HG02852 (cell line): Measurements from ENCODE around the gene SDK1.

ENCODE experiments used
- ATAC-seq: cut with Tn5 transposase; IDR thresholded peaks from one replicate; pipeline ENCODE4 v1.9.1; 2021; ENCODE audit warnings: mild to moderate bottlenecking, moderate library complexity; ENCODE audit not compliant: unreplicated experiment

Gene SDK1

DNA sequence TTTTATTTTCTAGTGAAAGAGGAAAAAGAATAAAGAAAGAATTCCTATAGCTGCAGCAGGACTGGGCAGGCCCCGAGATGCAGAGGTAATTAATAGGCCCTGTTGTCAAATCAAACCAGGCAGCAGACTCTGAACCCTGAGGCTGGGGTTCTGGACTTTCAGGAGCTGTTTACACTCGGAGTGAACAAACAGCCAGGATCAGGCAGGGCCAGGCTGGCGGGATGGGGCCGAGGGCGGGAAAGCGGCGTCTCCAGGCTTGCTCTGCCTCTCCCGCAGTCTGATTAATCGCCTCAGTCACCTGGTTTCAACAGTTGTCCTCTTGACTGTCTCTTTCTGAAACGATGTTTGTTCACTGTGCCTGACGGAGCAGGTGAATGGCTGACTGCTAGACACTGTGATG is 705.6 kb downstream of the SDK1 start:
- ATAC-seq: no peak

DNA sequence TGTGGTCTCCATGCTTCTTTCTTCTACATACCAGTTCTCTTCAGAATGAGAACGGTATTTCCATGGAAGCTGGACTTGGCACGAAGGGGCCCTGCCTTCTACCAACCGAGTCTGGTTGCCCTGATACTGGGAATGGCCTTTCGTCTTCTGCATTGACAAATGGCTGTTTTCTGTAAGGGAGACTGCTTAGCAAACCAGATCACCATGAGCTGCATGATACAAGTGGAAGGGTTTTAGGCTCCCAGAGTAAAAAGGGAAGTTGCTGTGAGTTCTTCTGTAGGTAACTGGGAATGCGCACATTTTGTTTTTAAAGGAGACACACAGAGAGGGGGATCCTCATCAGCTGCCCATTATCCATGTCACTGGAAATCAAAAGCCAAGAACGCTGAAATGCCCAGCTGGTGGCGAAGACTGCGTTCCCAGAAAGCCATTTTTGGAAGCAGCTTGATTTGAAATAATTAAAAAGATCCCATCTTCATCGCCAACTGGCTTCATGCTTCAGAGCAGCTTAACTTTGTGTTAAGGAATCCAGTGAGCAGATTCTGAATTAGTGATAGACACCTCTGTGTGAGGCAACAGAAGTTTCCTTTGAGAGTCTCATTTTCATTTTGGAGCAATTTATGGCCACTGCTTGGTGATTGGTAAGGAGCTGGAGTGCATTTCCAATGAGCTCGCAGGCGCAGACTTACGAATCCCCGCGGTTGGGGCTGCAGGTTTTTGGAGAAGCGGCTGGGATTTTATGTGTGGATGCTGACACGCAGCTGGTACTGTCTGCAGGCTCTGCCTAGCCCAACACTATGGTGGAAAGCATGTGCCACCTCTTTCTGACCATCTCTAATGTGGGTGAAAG is 708.4 kb downstream of the SDK1 start:
- ATAC-seq: no peak

DNA sequence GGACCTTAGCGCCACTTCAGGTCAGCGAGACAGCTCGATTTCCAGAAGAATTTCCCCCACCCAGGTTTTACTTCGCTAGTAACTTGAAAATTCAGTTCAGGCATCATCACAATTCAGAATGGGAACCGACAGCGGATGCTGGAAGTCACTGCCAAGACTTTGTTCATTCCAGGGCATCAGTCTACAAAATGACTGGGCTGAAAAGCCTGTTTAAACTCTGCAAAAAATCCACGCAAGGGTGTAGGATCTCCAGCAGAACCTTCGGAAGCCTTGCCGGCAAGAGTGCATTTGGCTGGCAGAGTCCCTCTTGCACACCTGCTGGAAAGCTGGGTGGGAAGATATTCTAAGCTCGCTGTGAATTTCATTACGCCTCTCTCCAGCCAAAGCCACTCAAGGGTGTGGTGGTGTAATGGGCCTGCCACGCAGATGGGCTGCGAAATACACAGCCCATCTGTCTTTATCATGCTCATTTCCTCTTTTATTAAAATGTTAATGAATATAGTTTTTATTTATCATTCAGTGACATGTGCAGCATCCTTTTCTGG is 709.1 kb downstream of the SDK1 start:
- no peak for ATAC-seq

DNA sequence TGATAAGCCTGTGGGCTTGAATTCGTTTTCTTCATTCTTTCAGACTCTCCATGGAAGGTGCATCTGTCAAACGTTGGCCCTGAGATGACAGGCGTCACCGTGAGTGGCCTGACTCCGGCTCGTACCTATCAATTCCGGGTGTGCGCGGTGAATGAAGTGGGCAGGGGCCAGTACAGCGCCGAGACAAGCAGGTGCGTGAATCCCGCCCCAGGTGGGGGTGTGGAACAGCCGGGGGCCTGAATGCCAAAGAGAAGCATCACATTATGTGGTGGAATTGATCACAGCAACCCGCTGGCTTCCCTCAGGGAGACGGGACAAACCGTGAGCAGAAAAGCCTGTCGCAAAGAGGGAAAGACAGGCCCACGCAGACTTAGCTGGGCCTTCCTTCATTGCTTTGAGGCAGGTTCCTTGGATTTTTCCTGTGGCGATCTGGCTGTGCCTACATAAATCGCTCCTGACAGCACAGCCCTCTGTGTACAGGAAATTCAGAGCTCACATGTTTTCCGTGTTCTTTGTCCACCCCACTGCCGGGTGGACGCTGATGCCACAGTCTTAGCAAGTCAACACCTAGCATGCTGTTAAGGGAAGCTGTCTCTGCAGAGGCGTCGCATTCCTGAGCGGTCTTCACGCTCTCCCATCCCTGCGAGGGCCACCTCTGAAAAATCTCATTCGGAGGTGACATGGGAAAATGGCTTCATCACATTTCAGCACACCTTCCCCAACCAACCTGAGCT is 710.0 kb downstream of the SDK1 start:
- ATAC-seq: no peak

DNA sequence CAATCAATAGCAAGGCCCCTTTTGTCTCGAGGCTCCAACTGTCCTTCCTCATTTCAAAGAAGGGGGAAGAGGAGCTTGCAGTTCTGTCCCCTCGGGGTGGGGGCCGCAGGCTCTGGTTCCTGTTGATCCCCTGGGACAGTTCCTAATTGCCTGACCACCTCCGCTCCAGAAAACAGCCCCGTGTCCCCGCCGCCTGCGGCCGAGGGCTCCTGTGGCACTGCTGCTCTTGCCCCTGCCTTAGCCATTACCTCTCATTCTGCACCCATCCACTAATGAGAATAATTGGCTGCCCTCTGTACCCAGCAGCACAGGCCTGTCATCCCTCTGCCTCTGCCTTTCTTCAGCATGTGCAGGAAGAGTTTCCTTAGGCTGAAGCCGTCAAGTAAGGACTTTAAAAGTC is 712.7 kb downstream of the SDK1 start:
- ATAC-seq: no peak

DNA sequence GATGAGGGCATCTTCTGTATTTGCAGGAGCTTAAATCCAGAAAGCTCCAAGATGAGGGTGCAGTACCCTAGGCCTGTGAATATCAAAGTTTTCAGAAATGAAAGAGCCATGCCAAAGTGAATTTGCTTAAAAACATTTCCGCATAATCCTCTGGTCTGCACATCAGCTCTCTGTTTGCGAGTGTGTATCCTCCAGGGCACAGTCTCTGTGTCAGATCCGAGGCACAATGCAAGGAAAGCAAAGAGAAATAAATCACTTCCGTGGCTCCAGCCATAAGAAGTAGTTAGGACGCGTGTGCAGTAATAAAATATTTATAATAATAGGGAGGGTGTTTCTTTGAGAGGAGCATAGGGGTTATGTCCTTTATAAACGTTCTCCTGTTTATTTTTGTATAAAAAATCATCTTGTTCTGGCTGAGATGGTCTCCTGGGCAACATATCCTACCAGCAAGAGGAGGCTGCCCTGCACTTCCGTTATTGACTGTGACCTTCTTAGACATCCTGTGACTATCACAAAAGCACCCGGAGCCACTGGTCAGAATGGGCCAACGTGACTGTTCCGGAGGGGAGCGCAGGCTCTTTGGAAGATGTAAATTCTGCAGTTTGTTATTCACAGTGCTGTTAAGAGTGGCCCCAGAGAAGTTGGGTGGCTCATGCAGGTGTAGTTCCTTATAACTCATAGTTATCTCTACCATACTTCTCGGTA is 713.4 kb downstream of the SDK1 start:
- ATAC-seq: no peak

DNA sequence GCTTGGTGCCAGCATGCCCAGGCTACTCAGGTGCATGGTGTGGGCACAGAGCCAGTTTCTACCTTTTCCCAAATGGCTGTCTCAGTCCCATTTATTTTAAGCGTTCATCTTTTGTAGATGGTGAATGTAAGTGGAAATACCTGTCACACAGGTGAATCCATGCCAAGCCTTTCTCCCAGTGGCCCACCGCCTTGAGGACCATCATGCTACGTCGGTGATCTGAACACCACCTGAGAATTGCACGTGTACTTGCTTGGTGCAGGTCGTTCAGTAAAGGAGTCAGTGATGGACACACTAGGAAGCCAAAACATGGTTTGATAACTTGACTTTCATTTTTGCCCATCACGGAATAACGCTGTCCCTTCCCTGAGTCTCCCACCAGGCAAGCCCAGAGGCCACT is 714.3 kb downstream of the SDK1 start:
- ATAC-seq: no peak

DNA sequence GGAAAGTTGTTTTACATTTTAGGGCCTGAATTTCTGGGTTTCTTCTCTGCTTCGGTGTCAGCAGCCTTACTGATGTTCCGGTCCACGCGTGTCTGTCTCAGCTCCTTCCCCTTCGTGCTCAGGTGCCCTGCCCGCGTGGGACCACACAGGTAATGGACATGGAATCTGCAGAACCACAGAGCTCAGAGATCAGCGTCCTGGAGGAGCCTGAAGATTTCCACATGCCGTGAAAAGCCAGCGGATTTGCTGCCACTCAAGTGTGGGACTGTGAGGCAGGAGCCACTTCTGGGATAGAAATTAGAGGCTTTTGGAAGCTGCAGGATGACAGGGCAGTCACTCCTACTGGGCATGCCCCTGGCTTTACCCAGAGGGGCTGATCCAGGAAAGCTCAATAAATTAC is 714.9 kb downstream of the SDK1 start:
- no peak for ATAC-seq

DNA sequence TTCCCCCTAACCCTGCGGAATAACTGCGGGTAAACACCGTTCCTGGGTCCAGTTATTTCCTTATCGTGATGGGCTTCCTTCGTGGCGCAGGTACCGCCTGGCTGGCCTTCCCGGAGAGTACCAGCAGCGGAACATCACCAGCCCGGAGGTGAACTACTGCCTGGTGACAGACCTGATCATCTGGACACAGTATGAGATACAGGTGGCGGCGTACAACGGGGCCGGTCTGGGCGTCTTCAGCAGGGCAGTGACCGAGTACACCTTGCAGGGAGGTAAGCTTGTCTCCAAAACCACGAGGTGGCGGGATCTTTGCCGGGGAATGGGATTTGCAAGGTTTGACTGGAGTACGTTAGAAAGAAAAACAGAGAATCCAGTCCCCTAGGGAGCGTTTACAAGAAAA is 716.0 kb downstream of the SDK1 start:
- no peak for ATAC-seq

DNA sequence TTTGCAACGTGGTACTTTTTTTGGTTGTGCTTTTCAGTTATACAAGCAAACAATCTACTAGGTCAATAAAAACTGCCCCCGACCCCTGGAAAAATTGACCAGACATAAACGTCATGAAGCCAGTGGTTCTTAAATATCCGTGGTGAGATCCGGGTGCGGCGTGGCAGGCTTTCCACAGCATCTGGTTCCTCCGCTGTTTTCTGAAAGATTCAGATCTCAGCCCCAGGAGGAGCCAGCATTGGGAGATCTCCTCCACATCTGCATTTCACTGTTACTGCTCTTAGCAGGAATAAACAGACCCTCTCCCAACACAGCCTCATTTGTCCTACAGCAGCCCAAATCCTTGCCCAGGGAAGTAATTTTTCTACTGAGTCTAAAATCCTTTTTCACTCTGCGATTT is 716.7 kb downstream of the SDK1 start:
- ATAC-seq: no peak

DNA sequence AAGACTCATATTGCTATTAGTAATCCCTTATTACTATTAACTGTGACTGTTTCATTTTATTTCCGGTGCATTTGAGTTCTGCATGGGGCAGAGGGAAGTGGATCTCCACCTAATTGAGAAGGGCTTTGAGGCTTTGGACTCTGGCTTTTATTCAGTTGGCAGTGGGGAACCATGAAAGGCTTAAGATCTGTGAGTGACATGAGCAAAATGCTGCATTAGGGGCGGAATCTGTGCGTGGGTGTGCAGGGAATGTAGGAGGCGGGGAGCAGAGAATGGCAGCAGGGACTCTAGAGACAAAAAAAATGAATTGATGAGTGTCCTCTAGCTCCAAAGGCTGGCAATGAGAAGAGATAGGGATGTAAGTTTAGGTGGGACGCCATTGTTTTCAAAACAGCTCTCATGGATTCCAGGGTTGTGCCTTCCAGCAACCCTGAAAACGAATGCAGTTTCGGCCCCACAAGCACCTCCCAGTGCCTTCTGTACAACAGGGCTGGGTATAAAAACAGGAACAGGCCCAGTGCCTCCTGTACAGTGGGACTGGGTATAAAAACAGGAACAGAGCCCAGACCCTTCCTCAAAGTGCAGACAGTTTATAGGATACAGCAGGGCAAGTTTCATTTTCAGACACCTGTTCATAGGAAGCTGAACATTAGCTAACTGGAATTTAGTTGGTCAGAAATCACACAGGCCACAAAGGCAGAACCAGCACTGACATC is 717.7 kb downstream of the SDK1 start:
- no peak for ATAC-seq

DNA sequence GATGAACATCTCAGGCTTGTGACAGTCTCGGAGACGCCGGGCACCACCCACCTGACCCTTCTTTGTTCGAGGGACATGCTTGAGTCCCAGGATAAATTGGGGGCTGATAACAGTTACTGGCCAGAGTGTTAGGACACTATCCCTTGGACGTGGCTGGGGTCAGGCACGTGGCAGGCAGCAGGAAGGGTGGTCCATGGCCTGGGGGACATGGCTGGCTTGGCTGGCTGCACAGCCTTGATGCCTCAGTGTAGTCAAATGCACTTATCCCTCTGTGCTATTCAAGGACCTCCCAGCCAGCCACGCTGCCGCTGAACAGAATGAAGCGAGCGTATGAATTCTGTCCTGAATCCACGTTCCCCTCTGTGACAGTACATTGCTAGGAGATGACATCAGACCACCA is 719.0 kb downstream of the SDK1 start:
- no peak for ATAC-seq

DNA sequence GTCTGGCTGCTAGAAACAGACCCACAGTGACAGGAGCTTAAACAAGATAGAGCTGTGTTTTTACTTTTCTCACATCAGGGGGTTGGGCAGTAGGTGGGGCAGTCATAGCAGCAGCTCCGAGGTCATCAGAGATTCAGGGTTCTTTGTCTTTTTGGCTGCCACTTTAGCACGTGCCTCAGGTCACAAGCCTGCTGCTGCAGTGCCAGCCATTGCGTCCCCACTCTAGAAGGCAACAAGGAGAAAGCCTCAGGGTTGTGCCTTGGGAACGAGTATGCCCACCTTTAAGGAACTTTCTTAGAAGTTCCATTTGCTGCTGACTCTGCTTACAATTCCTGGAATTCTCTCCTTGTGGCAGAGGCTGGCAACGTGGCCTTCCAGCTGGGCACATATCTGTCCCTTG is 720.4 kb downstream of the SDK1 start:
- ATAC-seq: no peak

DNA sequence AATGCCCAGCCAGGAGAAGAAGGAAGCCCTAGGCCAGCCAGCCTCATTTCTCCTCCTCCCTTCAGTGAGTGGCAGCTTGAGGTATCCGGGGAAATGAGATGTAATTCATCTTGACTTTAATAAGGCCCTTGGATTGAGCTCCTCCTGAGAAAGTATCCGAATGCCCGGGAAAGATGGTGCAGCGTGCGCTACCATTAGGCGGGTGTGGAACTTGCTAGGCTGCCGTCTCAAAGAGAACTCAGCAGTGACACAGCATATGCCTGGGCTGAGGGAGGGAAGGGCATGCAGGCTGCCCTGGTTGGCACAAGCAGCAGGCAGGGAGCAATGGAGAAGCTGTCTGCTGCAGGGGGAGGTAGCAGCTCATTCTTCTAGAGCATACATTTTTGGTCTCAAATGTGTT is 721.2 kb downstream of the SDK1 start:
- no peak for ATAC-seq

DNA sequence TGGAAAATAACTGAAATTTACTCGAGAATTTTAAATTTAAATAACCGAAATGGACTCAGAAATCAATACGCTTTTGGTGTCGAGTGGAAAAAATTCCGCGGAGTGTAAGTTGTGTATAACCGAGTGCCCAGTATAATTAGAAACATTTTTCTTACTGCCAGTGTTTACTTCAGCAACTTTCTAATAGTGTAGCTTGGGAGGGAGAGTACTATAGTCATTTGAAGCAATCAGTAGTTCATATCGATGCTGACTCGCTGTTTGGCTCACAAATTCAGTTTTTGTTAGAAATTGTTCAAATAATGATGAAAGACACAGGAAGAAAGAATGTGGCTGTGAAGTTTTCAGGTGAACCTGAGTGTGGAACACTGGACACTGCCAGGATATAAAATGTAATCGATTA is 722.5 kb downstream of the SDK1 start:
- ATAC-seq: no peak

DNA sequence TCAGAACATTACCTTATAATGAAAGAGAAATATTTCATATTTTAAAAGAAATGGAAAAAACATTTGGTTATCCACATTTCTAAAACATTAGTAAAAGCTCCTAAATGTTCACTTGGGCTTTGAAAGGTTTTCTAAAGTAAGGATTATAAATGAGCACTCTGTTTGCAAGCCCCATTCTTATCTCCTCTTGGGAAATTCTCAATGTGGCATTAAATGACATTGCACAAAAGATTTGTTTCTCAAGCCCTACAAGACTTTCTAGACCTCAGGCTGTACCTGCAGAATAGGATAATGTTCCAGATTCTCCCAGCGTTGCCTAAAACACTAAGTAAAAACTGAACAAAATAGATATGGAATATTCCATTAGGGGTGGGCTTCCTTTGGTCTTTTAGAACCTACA is 723.1 kb downstream of the SDK1 start:
- ATAC-seq: no peak

DNA sequence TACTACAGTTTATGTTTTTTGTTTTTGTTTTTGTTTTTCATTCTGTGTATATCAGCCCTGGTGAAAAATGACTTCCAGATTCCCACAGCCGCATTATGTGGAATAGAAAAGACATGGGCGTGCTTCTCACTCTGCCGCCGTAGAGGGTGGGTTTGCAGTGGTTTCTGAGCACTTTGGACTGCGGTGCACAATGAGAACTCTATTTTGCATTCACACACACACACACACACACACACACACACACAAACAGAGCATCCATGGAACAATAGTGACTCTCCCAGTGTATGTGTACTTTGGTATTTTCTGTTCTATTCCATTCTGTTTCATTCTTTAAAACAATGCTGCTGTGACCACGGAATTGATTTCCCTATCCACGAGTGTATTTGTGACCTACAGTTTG is 723.8 kb downstream of the SDK1 start:
- no peak for ATAC-seq

DNA sequence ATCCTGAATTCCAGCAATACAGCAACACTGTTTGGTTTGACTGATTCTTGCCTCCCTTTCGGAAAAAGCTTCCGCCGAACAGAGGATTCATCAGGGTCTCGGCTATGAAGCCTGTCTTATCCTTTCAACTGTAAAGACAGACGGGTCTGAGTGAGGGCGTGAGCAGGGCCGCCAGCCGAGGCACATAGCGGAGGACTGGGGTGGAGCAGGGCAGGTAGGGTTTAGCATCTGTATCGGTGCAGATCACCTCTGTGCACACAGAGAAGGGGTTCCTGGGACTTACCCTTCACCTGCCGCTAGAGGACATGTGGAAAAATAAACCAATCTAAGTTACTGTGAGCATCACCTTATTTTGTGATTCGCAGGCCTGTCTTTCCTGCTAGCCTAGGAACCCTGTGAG is 724.2 kb downstream of the SDK1 start:
- no peak for ATAC-seq

DNA sequence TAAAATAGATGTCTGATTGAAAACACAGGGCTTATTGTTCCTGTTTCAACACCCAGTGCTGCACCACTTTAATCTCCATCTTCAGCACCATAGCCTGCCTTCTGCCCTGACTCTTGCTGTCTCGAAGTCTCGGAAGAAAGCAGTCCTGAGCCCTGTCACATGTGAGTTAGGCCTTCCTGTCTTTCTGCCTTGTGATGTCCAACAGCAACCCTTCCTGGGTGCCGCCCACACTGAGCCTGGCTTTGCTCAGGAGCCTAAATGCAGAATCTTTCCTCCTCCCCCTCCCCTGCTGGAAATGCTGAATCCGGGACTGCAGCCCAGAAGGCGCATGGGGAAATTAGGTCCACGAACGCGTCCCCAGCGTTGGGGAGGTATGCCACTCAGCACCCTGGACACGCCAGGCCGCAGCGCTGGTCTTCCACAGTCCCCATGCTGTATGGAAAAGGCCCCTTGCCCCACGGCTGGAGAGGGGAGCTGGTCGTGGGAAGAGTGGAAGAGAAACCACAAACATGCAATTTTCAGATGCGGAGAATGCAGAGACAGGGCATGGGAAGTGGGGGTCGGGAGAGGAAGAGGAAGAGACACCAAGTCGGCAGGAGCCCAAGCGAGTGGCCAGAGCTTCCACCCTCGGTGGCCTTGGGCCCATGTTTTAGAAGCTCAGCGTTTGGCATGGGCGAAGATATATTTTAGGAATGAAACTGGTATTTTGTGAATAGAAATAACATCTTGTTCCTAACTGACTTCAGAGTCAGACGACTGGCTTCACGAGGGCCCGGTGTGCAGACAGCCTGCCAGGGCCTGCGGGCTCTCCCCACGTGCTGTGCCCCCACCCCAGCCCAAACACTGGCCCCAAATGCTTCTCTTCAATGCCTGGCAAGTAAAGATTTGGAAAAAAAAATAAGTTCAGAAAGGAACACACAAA is 724.9 kb downstream of the SDK1 start:
- no peak for ATAC-seq

DNA sequence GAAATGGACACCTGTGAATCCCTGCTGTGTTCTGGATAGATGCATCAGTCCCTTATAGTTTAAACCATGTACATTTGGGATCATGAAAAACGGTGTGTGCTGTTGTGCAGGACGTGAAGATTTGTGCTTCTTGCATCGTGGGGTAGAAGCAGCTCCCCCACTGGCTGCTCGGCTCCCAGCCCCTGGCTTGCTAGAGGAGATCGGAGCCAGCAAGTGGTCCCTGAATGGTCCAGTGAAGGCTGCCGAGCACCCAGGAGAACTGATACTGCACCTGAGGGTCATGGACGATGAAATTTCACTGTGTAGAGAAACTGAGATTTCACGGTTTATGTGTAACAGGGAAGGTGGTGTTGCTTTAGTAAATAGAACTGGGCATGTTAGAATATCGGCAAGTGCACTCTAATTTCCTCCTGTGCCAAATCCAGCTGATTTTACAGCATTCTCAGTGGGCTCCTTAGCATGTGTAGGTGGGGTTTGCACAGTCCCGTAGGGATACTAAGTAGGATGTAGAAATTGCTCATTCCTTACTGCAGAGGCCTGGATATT is 726.0 kb downstream of the SDK1 start:
- ATAC-seq: no peak
